Tibial artery (tissue), 4 donors: Measurements from ENCODE around the gene KCTD1.

Source experiments
- DNase-seq, 2 donors: peaks; one replicate each; pipeline ENCODE4 v3.0.0-alpha.2; 2019
- H3K27ac ChIP-seq, 2 donors: fragments of 200-600 bp; sonication (generic) in 1 of 2; 1 replicate in 1 of 2; 2 replicates in 1 of 2; pipeline ENCODE4 v1.5.1; 2018 to 2019; ENCODE audit warnings: mild to moderate bottlenecking in 1 of 2
- H3K27me3 ChIP-seq, 2 donors: fragments of 200-600 bp; sonication (generic) in 1 of 2; one replicate each; pipeline versions ENCODE4 v1.5.1 to v1.6.0; 2016 to 2019
- H3K36me3 ChIP-seq, 3 donors: fragments of 200-600 bp; sonication (generic) in 2 of 3; one replicate each; pipeline ENCODE4 v1.5.1; 2016 to 2019; ENCODE audit warnings: mild to moderate bottlenecking in 2 of 3
- H3K4me1 ChIP-seq, 4 donors: fragments of 200-600 bp; sonication (generic) in 2 of 4; 1 replicate in 3 of 4; 2 replicates in 1 of 4; pipeline ENCODE4 v1.5.1; 2016 to 2019
- H3K4me3 ChIP-seq, 2 donors: fragments of 200-600 bp; sonication (generic) in 1 of 2; 1 replicate in 1 of 2; 2 replicates in 1 of 2; pipeline ENCODE4 v1.5.1; 2018 to 2019; ENCODE audit warnings: mild to moderate bottlenecking in 2 of 2
- H3K9me3 ChIP-seq, 3 donors: fragments of 200-600 bp; sonication (generic) in 1 of 3; one replicate each; pipeline ENCODE4 v1.5.1; 2016 to 2019
- CTCF ChIP-seq, 2 experiments: fragments of 200-600 bp in 1 of 2; fragments of 450-650 bp in 1 of 2; IDR thresholded peaks; one replicate each; pipeline ENCODE4 v1.5.1; 2017 to 2019; ENCODE audit warnings: antibody characterized with exemption in 2 of 2, mild to moderate bottlenecking in 1 of 2, moderate library complexity in 1 of 2
- intact Hi-C: fragments of 100-400 bp; cut with DNase I; formaldehyde crosslinking; loops from one replicate; pipeline ENCODE4 v1.15.0; 2023; ENCODE audit warnings: low total_unique reads

The KCTD1 gene

GRCh38 chr18:26503382-26503781 is 45.0 kb downstream of the KCTD1 start:
- no peaks in the 10 kb centered on the region for H3K4me1 ChIP-seq
- no peaks in the 10 kb centered on the region for H3K27me3 ChIP-seq
- H3K36me3 ChIP-seq, result peaks cover 0 to 10% (median 0%) of the 10 kb centered on the region in 3 donors
- H3K9me3 ChIP-seq, result no peaks in the 10 kb centered on the region
- no peak for DNase-seq
- no peak overlapping the region for H3K27ac ChIP-seq
- no peak overlapping the region for H3K4me3 ChIP-seq
- intact Hi-C loops, result no loop called here
- no peak for TF ChIP-seq CTCF (IDR thresholded peaks at IDR 0.05)

- intact Hi-C loops, result no loop called here
These were observed 45.5 kb downstream of the KCTD1 start for GRCh38 chr18:26502823-26503222.

GRCh38 chr18:26497866-26498265 is 50.5 kb downstream of the KCTD1 start:
- H3K27ac ChIP-seq, result no peak overlapping the region
- no peaks in the 10 kb centered on the region for H3K9me3 ChIP-seq
- no peak overlapping the region for H3K4me3 ChIP-seq
- DNase-seq, result no peak
- no peak for TF ChIP-seq CTCF (IDR thresholded peaks at IDR 0.05)
- H3K27me3 ChIP-seq, result no peaks in the 10 kb centered on the region
- H3K4me1 ChIP-seq, result no peaks in the 10 kb centered on the region
- H3K36me3 ChIP-seq, result peaks cover 0 to 22% (median 0%) of the 10 kb centered on the region in 3 donors
- intact Hi-C loops, result no loop called here

More at GRCh38 chr18:26502823-26503222, 45.5 kb downstream of the KCTD1 start:
- Histone ChIP-seq H3K27me3 (no peaks in the 10 kb centered on the region), H3K4me3 (no peak overlapping the region), H3K4me1 (no peaks in the 10 kb centered on the region), H3K9me3 (no peaks in the 10 kb centered on the region), H3K36me3 (peaks cover 0 to 14% (median 0%) of the 10 kb centered on the region in 3 donors), H3K27ac (no peak overlapping the region)
- DNase-seq, result no peak
- TF ChIP-seq CTCF (IDR thresholded peaks at IDR 0.05), result no peak

- H3K27ac ChIP-seq, result no peak overlapping the region
- H3K4me1 ChIP-seq, result no peaks in the 10 kb centered on the region
- peaks cover 0 to 22% (median 0%) of the 10 kb centered on the region in 3 donors for H3K36me3 ChIP-seq
- no peaks in the 10 kb centered on the region for H3K9me3 ChIP-seq
- no peaks in the 10 kb centered on the region for H3K27me3 ChIP-seq
- no peak for DNase-seq
- intact Hi-C loops, result no loop called here
- H3K4me3 ChIP-seq, result no peak overlapping the region
- no peak for TF ChIP-seq CTCF (IDR thresholded peaks at IDR 0.05)
These were observed 51.8 kb downstream of the KCTD1 start for GRCh38 chr18:26496528-26496927.

- Histone ChIP-seq H3K27ac (no peak overlapping the region), H3K4me1 (no peaks in the 10 kb centered on the region), H3K27me3 (no peaks in the 10 kb centered on the region), H3K4me3 (no peak overlapping the region), H3K9me3 (no peaks in the 10 kb centered on the region), H3K36me3 (peaks cover 5 to 23% (median 10%) of the 10 kb centered on the region in 3 donors)
- intact Hi-C loops, result no loop called here
- DNase-seq, result no peak
- TF ChIP-seq CTCF (IDR thresholded peaks at IDR 0.05), result no peak
These were observed 53.1 kb downstream of the KCTD1 start for GRCh38 chr18:26495287-26495686.

- TF ChIP-seq CTCF (IDR thresholded peaks at IDR 0.05), result no peak
- intact Hi-C loops, result no loop called here
These were observed 55.3 kb downstream of the KCTD1 start for GRCh38 chr18:26493021-26493420.

More at GRCh38 chr18:26493021-26493420, 55.3 kb downstream of the KCTD1 start:
- Histone ChIP-seq H3K27me3 (no peaks in the 10 kb centered on the region), H3K36me3 (peaks cover 5 to 13% (median 11%) of the 10 kb centered on the region in 3 donors), H3K4me3 (no peak overlapping the region), H3K9me3 (no peaks in the 10 kb centered on the region), H3K27ac (no peak overlapping the region), H3K4me1 (no peaks in the 10 kb centered on the region)
- DNase-seq, result no peak
